AG09309 (cell line): ENCODE measurements around the gene TSPAN12.

Experiments used
- DNase-seq: peaks from one replicate; pipeline ENCODE4 v3.0.0-alpha.2; 2010; ENCODE audit warnings: low read depth
- H3K4me3 ChIP-seq: 2 replicates; pipeline ENCODE4 v1.5.1; 2011; ENCODE audit warnings: mild to moderate bottlenecking, low read depth, low read length, moderate library complexity; ENCODE audit not compliant: control insufficient read depth
- TF ChIP-seq, protein P1 (sequence below): IDR thresholded peaks from 2 replicates; pipeline ENCODE4 v1.5.1; 2011; ENCODE audit warnings: mild to moderate bottlenecking, low read depth, low read length, inconsistent platforms; ENCODE audit not compliant: insufficient read depth, control insufficient read depth; ENCODE audit errors: missing control alignments

TSPAN12 gene

DNA sequence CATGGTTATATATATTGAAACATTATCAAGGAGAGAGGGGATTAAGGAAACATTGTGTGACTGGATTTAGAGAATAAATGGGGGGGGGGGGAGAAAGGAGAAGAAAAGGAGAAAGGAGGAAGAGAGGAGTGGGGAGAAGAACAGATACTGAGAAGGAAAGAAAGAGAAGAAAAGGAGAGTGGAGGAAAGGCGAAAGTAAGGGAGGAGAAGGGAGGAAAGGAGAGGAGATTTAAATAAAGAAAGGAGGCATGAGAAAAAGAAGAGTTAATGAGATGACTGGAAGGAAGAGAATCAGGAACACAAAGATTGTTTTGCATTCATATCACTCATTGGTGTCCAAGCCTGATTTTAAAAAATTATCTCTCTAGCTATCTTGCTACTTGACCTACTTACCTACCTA, 16.1 kb upstream of the TSPAN12 start:
- no peak for DNase-seq
- H3K4me3 ChIP-seq: no peak overlapping the region
- TF ChIP-seq, protein P1, sequence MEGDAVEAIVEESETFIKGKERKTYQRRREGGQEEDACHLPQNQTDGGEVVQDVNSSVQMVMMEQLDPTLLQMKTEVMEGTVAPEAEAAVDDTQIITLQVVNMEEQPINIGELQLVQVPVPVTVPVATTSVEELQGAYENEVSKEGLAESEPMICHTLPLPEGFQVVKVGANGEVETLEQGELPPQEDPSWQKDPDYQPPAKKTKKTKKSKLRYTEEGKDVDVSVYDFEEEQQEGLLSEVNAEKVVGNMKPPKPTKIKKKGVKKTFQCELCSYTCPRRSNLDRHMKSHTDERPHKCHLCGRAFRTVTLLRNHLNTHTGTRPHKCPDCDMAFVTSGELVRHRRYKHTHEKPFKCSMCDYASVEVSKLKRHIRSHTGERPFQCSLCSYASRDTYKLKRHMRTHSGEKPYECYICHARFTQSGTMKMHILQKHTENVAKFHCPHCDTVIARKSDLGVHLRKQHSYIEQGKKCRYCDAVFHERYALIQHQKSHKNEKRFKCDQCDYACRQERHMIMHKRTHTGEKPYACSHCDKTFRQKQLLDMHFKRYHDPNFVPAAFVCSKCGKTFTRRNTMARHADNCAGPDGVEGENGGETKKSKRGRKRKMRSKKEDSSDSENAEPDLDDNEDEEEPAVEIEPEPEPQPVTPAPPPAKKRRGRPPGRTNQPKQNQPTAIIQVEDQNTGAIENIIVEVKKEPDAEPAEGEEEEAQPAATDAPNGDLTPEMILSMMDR: no peak

DNA sequence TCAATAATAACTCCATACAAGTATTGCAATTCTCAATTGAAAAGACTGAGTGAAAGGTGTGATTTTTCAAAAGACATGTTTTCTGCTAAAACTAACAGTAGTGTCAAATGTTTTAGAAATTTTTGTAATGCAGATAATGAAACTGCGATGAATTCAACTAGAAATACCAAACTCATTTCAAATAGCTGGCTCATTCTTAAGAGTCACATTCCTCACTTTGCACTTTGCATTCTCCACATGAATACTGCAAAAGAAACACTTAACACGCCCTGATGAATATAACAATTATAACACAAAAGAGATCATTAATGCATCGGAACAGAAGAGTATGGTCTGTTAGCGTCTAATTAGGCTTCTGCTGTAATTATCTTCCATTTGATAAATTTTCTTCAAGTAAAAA, 15.5 kb upstream of the TSPAN12 start:
- TF ChIP-seq, protein P1: no peak
- H3K4me3 ChIP-seq: no peak overlapping the region
- no peak for DNase-seq

DNA sequence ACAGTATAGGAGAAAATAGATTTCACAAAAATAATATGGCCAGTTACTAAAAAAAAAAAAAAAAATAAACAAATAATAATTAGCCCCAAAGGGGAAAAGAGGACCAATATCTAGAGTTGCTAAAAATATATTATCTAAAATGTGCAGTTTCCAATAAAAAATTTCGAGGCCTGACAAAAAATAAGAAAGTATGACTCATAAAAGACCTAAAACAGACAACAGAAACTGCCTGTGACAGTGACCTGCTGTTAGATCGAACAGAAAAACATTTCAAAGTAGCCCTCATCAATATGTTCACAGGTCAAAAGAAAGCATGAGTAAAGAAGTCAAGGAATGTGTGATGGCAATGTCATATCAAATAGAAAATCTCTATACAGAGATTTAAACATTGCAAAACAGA, 11.8 kb upstream of the TSPAN12 start:
- TF ChIP-seq, protein P1: no peak
- DNase-seq: no peak
- no peak overlapping the region for H3K4me3 ChIP-seq

DNA sequence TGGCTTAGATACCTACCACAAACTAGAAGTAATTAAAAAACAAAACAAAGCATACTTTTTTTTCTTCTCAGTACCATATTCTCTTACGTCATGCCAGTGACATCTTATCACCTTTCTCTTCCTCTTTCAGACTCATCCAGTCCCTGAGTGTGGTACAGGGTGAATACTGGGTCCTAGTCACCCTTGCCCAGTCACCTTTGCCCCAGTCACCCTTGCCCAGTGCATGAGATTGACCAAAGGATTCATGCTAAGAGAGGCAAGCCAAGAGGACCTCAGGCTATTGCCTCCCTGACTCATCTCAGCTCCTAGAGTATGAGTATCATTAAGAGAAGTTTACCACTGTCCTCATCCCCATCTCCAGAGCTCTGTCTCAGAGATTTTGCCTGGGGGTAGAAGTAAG, 10.0 kb upstream of the TSPAN12 start:
- DNase-seq: no peak
- TF ChIP-seq, protein P1: no peak
- H3K4me3 ChIP-seq: no peak overlapping the region

DNA sequence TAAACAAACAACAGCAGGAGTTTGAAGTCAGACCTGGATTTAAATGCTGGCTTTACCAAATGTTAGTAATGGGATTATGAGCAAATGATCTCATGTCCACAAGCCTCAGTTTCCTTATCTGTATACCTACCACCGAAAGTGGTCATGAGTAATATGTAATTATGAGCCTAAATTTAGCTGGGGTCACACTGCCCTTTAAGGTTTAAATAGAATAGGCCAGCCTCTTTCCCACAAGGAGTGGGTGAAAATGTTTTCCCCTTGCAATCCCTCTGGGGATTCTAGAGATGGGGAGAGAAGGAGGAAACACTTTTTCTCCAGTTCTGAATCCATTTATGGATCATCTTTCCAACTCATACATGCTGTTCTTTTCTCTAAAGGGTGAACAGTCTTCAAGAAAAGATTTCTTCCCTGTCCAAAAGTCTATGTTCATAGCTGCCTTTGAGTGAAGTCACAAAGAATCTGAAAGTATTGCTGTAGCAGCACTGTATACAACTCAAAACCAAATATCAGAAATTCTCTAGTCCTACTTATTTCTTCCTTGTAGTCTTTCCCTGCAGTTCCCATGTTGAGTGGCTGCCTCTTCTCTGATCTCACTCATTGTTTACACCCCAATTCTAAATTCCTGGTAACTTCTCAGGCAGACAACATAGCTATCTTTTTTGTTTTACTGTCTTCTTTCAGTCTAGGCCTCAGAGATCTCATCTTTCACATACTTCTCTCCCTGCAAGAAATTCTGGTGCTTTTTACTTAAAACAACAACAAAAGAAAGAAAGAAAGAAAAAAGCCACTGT, 7.4 kb upstream of the TSPAN12 start:
- TF ChIP-seq, protein P1: no peak
- no peak overlapping the region for H3K4me3 ChIP-seq
- no peak for DNase-seq

DNA sequence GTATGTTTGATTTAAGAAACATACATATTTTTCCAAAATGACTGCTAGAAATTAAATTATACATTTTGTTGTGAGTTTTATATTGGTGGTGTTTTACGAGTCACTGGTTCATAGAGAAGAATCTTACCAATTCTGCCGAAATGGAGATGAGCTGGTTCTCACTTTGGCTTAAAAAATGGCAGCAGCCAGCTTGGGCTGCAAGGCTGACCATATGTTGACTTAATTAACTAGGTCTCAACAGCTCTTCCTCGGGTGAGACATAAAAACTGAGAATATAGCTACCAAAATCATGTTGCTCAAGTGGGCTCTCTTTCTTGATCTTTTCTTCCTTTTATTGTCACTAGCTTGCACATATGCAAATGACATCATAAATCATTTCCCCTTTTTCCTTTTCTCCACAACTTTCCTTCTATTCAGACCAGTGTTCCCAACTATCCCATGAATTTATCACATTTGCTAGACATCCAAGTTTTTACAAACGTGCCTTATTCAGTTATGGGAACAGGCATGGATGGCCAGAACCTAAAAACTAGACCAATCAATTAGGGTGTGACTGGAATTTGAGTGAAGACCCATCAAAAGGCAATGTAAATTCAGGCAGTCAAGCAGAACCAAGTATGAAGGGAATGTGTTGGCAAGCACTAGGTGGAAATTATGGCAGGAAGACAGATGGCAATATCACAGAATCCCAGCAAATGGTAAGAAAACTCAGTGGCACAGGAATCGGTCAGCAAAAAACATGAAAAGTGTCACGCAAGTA, 6.4 kb upstream of the TSPAN12 start:
- DNase-seq: no peak
- TF ChIP-seq, protein P1: no peak

More for the DNA sequence above, 6.4 kb upstream of the TSPAN12 start:
- no peak overlapping the region for H3K4me3 ChIP-seq
